Activated T-helper 1 cell treated with anti-CD3 and anti-CD28 coated beads, Interleukin-2, amount 50 U/mL, for 16 hours (primary cell): ENCODE measurements around the gene MYOZ1.
"Not testable (repeated sequence)": the region's sequence is repeated elsewhere in the genome, so short reads cannot be mapped to it uniquely, and the experiment has no call there.

ENCODE experiments used
- DNase-seq, 2 donors: peaks; one replicate each; pipeline ENCODE4 v3.0.0-alpha.2; 2020; ENCODE audit warnings: low read depth in 1 of 2, low spot score in 1 of 2

The MYOZ1 gene

DNA sequence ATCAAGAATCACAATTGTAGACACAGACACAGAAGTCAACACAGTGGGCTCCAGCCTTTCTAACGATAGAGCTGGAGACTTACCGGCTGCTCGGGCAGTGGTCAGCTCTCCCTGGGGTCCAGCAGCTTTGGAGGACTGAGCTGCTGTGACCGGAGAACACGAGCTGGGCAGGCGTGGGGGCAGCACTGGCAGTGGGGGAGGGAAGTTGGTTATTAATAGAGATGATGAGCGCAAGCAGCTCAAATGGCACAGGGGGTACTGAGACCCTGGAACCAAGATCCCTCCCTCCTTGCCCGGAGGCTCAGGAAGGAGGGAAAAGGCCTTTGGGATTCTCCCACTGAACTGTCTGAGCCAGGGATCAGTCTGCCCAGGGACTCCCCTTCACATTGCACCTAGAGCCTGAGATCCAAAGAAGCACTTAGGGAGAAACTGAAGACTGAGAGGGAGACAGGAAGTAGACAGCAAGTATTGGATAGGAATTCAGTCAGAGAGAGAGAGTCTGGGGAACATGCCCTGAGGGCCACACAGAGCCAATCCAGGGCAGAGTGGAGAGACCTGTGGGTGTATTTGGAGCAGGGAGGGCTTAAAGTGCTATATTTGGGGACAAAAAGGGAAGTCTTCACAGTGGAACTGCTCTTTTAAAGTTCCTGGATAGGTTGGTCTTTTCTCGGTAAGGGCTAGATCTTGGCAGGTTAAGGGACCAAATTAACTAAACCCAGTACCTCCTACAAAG lies at the start of gene MYOZ1:
TSS of gene MYOZ1 (minus strand) at position 147 of the 733 bp plus-strand sequence. CDS start 1,457 bp downstream, outside the sequence.
- DNase-seq = no peak

DNA sequence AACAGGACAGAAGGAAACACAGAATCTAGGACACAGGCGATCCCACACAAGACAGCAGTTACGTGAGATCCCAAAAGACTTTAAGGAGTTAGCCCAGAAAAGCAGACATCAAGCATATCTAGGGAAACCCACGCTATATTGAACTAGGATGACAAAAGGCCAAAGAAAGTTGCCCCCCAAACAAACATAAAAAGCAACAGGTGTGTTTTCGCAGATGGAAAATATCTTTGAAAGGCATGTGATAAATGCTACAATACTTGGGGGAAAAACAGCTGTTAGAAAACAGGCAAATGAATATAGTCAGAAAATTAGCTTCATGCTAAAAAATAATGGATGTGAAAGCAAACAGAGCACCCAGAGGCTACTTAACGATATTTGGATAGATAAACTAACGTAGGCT lies 49.5 kb upstream of the MYOZ1 start:
- DNase-seq = not testable (repeated sequence)

- not testable (repeated sequence) for DNase-seq
Measured at GRCh38 chr10:73689596-73689995, 48.3 kb upstream of the MYOZ1 start.

- not testable (repeated sequence) for DNase-seq
Measured at GRCh38 chr10:73687641-73688040, 46.4 kb upstream of the MYOZ1 start.

DNA sequence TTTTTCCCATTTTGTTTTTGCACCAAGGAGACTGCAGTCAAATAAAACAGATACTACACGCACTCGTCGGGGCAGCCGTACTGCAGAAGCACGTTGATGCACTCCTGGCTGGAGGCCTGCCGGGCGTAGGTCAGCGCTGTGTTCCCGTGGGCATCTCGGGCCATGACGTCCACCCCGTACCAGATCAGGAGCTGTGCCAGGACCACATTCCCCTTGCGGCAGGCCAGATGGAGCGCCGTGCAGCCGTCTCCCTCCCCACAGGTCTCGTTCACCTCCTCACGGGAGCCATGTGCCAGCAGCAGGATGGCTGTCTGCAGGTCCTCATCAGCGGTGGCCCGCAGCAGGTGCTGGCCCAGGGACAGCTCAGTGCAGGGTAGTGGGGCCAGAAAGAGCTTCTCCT lies 33.3 kb upstream of the MYOZ1 start:
- not testable (repeated sequence) for DNase-seq

- DNase-seq = not testable (repeated sequence)
Measured at GRCh38 chr10:73668378-73668777, 27.1 kb upstream of the MYOZ1 start.

DNA sequence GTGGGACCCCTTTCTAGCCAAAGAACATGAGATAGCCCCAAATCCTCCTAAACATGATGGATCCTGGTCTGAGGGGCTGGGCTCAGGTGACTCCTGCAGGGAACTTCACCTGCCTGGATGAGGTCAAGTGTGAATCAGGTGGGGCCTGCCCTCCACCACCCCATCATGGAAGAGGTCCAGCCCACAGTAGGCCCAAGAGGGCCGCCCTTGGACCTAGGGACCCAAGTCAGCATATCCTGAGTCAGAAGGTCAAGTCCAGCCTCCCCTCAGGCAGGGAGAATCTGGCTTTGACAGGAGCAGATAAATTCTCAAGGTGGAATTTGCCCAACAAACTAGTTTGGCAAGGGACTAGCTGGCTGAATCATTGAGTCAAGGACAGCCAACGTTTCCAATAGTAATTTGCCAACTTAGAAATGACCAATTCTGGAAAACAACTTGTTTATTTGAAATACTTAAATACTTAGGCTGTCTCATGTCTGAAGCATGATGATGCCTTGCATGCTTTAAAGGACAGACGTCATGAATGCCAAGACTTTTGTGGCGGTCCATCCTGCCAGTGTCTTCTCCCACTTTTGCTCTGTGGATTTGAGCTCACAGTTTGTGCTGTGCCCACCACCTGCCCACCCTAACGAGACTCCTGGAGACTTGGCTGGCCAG lies 25.0 kb upstream of the MYOZ1 start:
- DNase-seq = not testable (repeated sequence)

- DNase-seq = not testable (repeated sequence)
Measured at GRCh38 chr10:73665581-73665980, 24.3 kb upstream of the MYOZ1 start.

- not testable (repeated sequence) for DNase-seq
Measured at GRCh38 chr10:73664156-73665040, 23.1 kb upstream of the MYOZ1 start.

DNA sequence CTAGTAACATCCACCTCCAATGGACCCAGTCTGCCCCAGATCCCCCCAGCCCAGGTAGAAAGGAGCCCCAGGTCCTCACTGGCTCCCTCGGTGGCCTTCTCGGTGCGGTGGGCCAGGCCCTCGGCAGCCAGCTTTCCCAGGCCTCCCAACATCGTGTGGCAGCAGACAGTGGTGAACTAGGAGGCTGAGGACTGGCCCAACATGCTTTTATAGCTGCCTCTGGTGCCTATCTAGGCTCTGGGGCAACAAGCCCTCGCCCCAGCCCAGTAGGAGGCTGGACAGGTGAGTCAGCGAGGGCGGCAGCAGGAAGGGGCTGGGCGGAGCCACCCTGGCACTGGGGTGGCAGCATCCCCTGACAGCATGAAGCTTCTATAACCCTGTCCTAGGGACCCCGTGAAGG lies 22.3 kb upstream of the MYOZ1 start:
- DNase-seq = not testable (repeated sequence)

DNA sequence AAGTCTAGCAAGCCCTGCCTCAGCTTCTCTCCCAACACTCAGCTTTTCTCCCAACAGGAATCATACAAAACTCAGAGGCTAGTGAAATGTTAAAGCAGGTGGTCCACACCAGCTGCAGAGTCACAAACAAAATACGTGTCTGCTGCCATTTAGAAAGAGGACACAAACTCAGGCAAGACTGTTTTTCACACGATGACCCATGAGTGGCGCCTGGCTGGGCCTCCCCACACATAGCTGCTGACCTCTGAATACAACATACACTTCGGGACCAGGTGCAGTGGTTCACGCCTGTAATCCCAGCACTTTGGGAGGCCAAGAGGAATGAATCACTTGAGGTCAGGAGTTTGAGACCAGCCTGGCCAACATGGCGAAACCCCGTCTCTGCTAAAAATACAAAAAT lies 21.4 kb upstream of the MYOZ1 start:
- DNase-seq = not testable (repeated sequence)

DNA sequence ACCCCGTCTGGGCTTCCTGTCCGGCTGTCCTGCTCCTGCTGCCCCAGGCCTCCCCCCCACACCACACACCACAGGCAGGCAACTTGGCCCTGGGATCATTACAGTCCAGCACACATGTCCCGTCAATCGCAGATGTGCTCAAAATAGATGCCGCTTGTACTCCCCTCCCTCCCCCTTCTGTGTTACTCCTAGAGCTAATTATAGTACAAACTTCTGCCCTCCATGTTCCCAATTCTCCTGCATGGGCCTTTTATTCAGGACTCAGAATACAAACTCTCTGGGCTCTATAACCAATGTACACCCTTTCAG lies 14.7 kb upstream of the MYOZ1 start, which contains the start of gene SYNPO2L:
TSS of gene SYNPO2L (minus strand) at position 40 of the 309 bp plus-strand sequence. CDS start 107 bp downstream, outside the sequence.
- no peak for DNase-seq

DNA sequence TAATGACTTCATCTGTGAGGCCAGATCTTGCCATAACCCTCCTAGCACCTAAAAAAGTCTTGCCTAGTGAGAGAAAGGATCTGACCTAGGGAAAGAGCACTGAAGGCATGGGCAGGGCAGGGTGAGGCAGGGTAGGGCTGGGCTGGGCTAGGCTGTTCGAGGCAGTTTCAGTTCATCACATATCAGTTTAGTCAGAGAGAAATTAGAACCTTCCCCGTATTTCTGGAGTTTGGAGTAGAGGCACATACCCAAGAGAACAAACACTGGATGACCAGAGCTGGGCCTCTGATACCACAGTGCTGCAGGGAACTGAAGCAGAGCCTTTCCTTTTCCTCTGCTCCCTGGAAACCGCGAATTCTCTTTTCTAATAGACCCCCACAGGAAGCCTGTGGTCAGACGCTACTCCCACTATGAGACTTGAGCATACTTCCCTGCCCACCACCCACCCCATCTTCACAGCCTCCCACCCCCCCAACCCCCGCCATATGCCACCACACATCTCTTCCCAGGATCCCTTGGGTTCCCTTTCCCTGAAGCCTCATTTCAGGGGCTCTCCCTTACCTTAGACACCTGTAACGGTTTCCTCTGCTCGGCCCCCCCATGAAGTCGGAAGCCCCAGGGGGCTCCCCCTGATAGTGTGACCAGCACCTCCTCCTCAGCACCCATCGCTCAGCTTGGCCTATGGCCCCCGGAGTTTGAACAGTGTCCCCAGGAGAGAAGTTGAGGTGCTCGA lies 14.1 kb upstream of the MYOZ1 start:
- no peak for DNase-seq

GRCh38 chr10:73653701-73654100 lies 12.4 kb upstream of the MYOZ1 start:
- DNase-seq = no peak

- no peak for DNase-seq
Measured at GRCh38 chr10:73653195-73653594, 11.9 kb upstream of the MYOZ1 start.

DNA sequence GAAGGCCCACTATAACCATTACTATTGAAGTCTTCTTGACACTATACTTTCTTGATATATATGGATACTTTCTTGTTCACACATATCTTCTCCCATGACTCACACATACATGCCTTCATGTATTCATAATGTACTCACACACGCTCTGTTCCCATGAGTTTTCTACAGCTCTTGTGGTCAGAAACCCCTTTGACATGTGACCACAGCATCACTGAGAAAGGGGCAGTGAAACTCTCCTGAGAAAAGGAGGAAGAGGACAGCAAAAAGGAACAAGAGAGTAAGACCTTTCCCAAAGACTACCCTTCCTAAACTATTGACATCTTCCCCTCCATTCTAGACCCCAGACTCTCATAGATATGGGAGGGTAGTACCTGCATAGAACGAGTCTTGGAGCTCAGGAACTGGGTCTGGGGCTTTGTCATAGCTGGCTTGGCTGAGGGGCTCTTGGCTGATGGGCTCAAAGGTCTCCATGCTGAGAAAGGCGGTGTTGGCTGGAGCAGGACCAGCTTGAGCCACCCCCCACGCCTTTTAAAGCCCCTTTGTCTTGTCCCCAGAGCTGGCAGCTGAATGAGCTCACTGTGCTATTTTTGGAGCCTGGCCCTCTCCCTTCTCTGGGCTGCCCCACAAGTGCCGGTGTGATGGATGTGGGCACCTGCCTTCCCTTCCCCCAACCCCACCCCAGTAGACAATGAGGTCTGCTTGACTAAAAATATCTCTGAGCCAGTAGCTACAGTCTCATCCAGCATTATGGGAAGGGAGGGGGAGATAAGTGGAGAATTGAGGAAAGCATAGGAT lies 9.5 kb upstream of the MYOZ1 start:
- DNase-seq = no peak

DNA sequence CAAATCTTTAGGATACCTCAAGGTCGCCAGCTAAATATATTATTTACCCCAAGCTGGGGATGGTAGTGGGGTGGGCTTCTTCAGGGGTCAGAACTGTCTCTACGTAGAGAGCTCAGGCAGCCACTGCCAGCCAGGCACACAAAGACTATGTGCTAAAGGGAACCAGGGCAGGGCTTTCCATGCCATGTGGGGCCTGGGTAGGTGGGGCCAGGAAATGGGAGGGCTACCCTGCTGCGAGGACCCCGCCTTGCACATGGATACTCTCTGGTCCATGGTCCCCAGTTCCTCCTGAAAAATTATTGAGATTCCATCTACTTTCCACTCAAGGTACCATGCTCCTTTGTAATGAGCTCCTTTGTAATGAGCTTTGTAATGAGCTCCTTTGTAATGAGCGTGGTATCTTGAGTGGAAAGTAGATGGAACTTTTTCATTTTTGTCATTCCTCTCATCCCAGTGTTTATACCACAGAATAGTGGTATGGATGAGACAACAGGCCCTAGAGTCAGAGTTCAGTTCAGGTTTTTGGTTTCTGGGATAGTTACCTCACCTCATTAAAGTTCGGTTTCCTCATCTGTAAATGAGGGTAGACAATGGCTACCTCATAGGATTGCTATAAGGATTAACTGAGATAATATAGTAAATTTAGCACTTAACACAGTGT lies 8.7 kb upstream of the MYOZ1 start:
- no peak for DNase-seq

DNA sequence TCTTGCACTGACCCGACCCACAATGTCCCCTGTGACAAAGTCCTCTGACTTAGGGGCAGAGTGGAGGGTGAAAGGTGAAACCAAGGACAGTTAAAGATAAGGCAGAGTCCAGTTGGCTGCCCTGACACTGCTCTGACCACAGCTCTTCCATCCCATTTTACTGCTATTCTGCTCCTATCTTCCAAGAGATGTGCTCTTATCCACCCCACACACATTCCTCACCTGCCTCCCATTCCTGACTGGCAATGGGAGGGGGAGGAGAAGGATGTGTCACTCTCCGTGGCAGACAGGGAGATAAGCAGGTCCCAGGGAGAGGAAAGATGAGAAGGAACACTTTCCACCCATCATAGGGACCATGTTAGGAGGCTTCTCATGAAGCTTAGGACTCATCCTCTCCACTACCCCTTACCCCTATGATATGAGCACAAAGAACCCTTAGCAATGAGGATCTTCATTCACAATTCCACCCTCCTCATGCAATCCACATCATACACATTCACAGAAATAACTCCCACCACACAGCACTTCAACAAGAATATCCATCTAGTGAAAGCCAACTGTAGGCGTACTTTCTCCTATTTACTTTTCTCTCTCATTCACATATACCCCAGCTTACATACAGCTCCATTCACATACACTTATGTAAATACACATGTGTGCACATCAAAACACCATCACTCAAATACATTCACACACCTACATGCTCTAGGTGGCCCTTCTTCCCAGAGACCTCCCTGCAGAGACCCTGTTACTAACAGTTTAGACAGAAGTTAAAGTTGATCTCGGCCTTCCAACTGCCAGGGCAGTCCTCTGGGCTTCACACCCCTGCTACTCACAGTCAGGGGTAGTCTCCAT lies 7.9 kb upstream of the MYOZ1 start:
- no peak for DNase-seq
